AG09309 (cell line): ENCODE measurements around the gene PCDH9.

ENCODE experiments used
- DNase-seq: peaks from one replicate; pipeline ENCODE4 v3.0.0-alpha.2; 2010; ENCODE audit warnings: low read depth
- H3K4me3 ChIP-seq: 2 replicates; pipeline ENCODE4 v1.5.1; 2011; ENCODE audit warnings: mild to moderate bottlenecking, low read depth, low read length, moderate library complexity; ENCODE audit not compliant: control insufficient read depth
- CTCF ChIP-seq: IDR thresholded peaks from 2 replicates; pipeline ENCODE4 v1.5.1; 2011; ENCODE audit warnings: mild to moderate bottlenecking, low read depth, low read length, inconsistent platforms; ENCODE audit not compliant: insufficient read depth, control insufficient read depth; ENCODE audit errors: missing control alignments

The PCDH9 gene

GRCh38 chr13:67175836-67176459 is 54.2 kb downstream of the PCDH9 start:
- no peak overlapping the region for H3K4me3 ChIP-seq
- DNase-seq = no peak
- no peak for TF ChIP-seq CTCF

- DNase-seq = no peak
- no peak overlapping the region for H3K4me3 ChIP-seq
- TF ChIP-seq CTCF = no peak
Measured at GRCh38 chr13:67168384-67168783, 61.8 kb downstream of the PCDH9 start.

GRCh38 chr13:67167420-67167819 is 62.7 kb downstream of the PCDH9 start:
- DNase-seq = no peak
- no peak overlapping the region for H3K4me3 ChIP-seq
- no peak for TF ChIP-seq CTCF

GRCh38 chr13:67161176-67161575 is 69.0 kb downstream of the PCDH9 start:
- no peak for TF ChIP-seq CTCF
- H3K4me3 ChIP-seq = no peak overlapping the region
- no peak for DNase-seq

- DNase-seq = no peak
- H3K4me3 ChIP-seq = no peak overlapping the region
Measured at GRCh38 chr13:67158903-67159302, 71.2 kb downstream of the PCDH9 start.

GRCh38 chr13:67156723-67157060 is 73.4 kb downstream of the PCDH9 start:
- no peak for TF ChIP-seq CTCF
- no peak for DNase-seq
- H3K4me3 ChIP-seq = no peak overlapping the region

More at GRCh38 chr13:67158903-67159302, 71.2 kb downstream of the PCDH9 start:
- no peak for TF ChIP-seq CTCF

GRCh38 chr13:67155898-67156722 is 74.0 kb downstream of the PCDH9 start:
- no peak for DNase-seq
- H3K4me3 ChIP-seq = no peak overlapping the region

More at GRCh38 chr13:67155898-67156722, 74.0 kb downstream of the PCDH9 start:
- TF ChIP-seq CTCF = no peak
